K562 (cell line): ENCODE measurements around the gene NAXE. TPM values are rescaled to one million over a fixed set of nuclear protein-coding genes. Genes with fewer than 3 reads are reported as not detected.

Experiments used
- ATAC-seq: fragments of 200-7000 bp; cut with Tn5 transposase; 3 replicates; pipeline ENCODE4 v1.9.1; 2020; ENCODE audit warnings: moderate library complexity
- BruUV-seq: library from RNA; stranded (reverse); fragments of 400-500 nt; replicated peaks from 2 replicates; lab custom pipeline; 2021; lab: Mats Ljungman, UMichigan
- CTCF ChIA-PET: fragments of 300-600 bp; formaldehyde crosslinking; extraction: SDS; loops from one replicate; lab custom pipeline; 2021; ENCODE audit warnings: low intra/inter-chr PET ratio; lab: Yijun Ruan, JAX
- POLR2A ChIA-PET: fragments of 300-600, 350-650 bp; sonication (Branson Sonifier 250); formaldehyde crosslinking; extraction: SDS; loops from one replicate; lab custom pipeline; 2021; ENCODE audit warnings: antibody characterized with exemption, inconsistent platforms; lab: Yijun Ruan, JAX
- DNase-seq, 4 experiments: peaks; one replicate each; pipeline versions ENCODE4 v3.0.0 to v3.0.0-alpha.2; 2011 to 2018; ENCODE audit warnings: low spot score in 3 of 4, mixed read lengths in 3 of 4; ENCODE audit errors: extremely low read depth in 1 of 4
- FAIRE-seq: peaks from 2 replicates; lab custom pipeline; 2011; peaks lifted over from hg19 to GRCh38; lab: Jason Lieb, UNC
- H2AFZ ChIP-seq: 2 replicates; pipeline ENCODE4 v1.6.0; 2011; ENCODE audit warnings: low read depth, low read length, control low read depth, inconsistent platforms
- H3K27ac ChIP-seq: fragments of 200-600 bp; 3 replicates; pipeline ENCODE4 v1.8.0; 2011; ENCODE audit warnings: low read depth, mild to moderate bottlenecking, control low read depth, inconsistent platforms, low read length, moderate library complexity, mixed read lengths; ENCODE audit errors: extremely low read depth
- H3K27me3 ChIP-seq, 2 experiments: fragments of 300-600 bp in 1 of 2; 2 replicates in 1 of 2; 3 replicates in 1 of 2; pipeline versions ENCODE4 v1.6.0 to v1.8.0; 2011; ENCODE audit warnings: inconsistent platforms in 2 of 2, low read length in 2 of 2, mild to moderate bottlenecking in 1 of 2, mixed read lengths in 1 of 2, moderate library complexity in 1 of 2; ENCODE audit not compliant: control insufficient read depth in 2 of 2, insufficient read depth in 2 of 2
- H3K36me3 ChIP-seq: fragments of 300-600 bp; 3 replicates; pipeline ENCODE4 v1.8.0; 2011; ENCODE audit warnings: mild to moderate bottlenecking, low read length, inconsistent platforms; ENCODE audit not compliant: control insufficient read depth, insufficient read depth
- H3K4me1 ChIP-seq, 2 experiments: fragments of 200-600 bp in 1 of 2; replicated peaks in 1 of 2; 2 replicates in 1 of 2; 3 replicates in 1 of 2; pipeline versions ENCODE4 v1.5.1 to v1.8.0; 2011; ENCODE audit warnings: inconsistent platforms in 2 of 2, low read length in 2 of 2, mild to moderate bottlenecking in 1 of 2, mixed read lengths in 1 of 2, moderate library complexity in 1 of 2; ENCODE audit not compliant: control insufficient read depth in 2 of 2, insufficient read depth in 2 of 2
- H3K4me2 ChIP-seq: 2 replicates; pipeline ENCODE4 v1.6.1; 2011; ENCODE audit warnings: low read length, control low read depth, inconsistent platforms, mixed read lengths; ENCODE audit not compliant: insufficient read depth
- H3K4me3 ChIP-seq: fragments of 200-600 bp; sonication (generic), shearing (Covaris generic); 2 replicates; pipeline ENCODE4 v1.5.1; 2016; ENCODE audit warnings: control low read depth, inconsistent platforms
- H3K79me2 ChIP-seq: fragments of 200-600 bp; 3 replicates; pipeline ENCODE4 v1.8.0; 2011; ENCODE audit warnings: low read length, inconsistent platforms; ENCODE audit not compliant: control insufficient read depth, insufficient read depth
- H3K9ac ChIP-seq, 2 experiments: 2 replicates each; pipeline versions ENCODE4 v1.6.0 to v1.6.1; 2011; ENCODE audit warnings: low read depth in 2 of 2, low read length in 2 of 2, control low read depth in 1 of 2, inconsistent platforms in 1 of 2, mild to moderate bottlenecking in 1 of 2, mixed read lengths in 1 of 2; ENCODE audit not compliant: insufficient read depth in 1 of 2
- H3K9me1 ChIP-seq: one replicate; pipeline ENCODE4 v1.6.0; 2011; ENCODE audit warnings: inconsistent platforms, mild to moderate bottlenecking, low read length, moderate library complexity; ENCODE audit not compliant: control insufficient read depth, insufficient read depth
- H3K9me3 ChIP-seq: replicated peaks from 2 replicates; pipeline ENCODE4 v1.5.1; 2011; ENCODE audit warnings: low read depth, low read length, inconsistent platforms; ENCODE audit not compliant: control insufficient read depth, insufficient read depth
- H4K20me1 ChIP-seq: replicated peaks from 2 replicates; pipeline ENCODE4 v1.6.1; 2011; ENCODE audit warnings: low read length, inconsistent platforms, mixed read lengths; ENCODE audit not compliant: control insufficient read depth, insufficient read depth
- HNRNPH1 ChIP-seq: fragments of 200-400 bp; formaldehyde crosslinking; optimal IDR thresholded peaks from 2 replicates; pipeline ENCODE3; 2017; ENCODE audit warnings: low read depth, mild to moderate bottlenecking, low read length, moderate library complexity
- MCM3 ChIP-seq: fragments of 450-650 bp; IDR thresholded peaks from 2 replicates; pipeline ENCODE4 v1.6.1; 2016
- MGA ChIP-seq: fragments of 450-650 bp; IDR thresholded peaks from 2 replicates; pipeline ENCODE4 v1.6.1; 2016; ENCODE audit warnings: mild to moderate bottlenecking, moderate library complexity
- MYNN ChIP-seq, 2 experiments: sonication (generic); formaldehyde crosslinking in 1 of 2; IDR thresholded peaks; 2 replicates each; pipeline versions ENCODE4 v1.5.0 to v1.6.1; 2016 to 2020; ENCODE audit warnings: antibody characterized with exemption in 1 of 2, missing genetic modification reagents in 1 of 2
- NCOA2 ChIP-seq, 2 experiments: fragments of 450-650 bp; IDR thresholded peaks; 2 replicates each; pipeline ENCODE4 v1.6.1; 2018; ENCODE audit warnings: mild to moderate bottlenecking in 2 of 2, moderate library complexity in 1 of 2; ENCODE audit not compliant: partially characterized antibody in 2 of 2
- POLR2B ChIP-seq: fragments of 450-650 bp; IDR thresholded peaks from 2 replicates; pipeline ENCODE4 v1.6.1; 2018; ENCODE audit warnings: low read depth; ENCODE audit not compliant: partially characterized antibody
- PTRF ChIP-seq: fragments of 450-650 bp; IDR thresholded peaks from 2 replicates; pipeline ENCODE4 v1.6.1; 2016; ENCODE audit warnings: mild to moderate bottlenecking, missing genetic modification characterization, missing compliant biosample characterization
- TBP ChIP-seq: optimal IDR thresholded peaks from 2 replicates; pipeline ENCODE3; 2011; ENCODE audit warnings: low read depth, low read length, improper control_type of control experiment
- XRCC5 ChIP-seq: fragments of 200-400 bp; formaldehyde crosslinking; IDR thresholded peaks from 2 replicates; pipeline ENCODE4 v1.6.1; 2017; ENCODE audit warnings: low read depth, mild to moderate bottlenecking, low read length
- WGBS: fragments of 100-300 bp; shearing (Covaris generic); methylation state at CpG from one replicate; pipeline ENCODE4 v1.1.6; 2016; ENCODE audit warnings: low coverage, mixed read lengths; ENCODE audit not compliant: insufficient coverage; ENCODE audit errors: missing lambda C conversion rate; 5-methylcytosine and 5-hydroxymethylcytosine counted together
- in situ Hi-C: fragments of 300-500 bp; cut with MboI; formaldehyde crosslinking; loops from 4 replicates; pipeline ENCODE4 v1.15.0; 2018; ENCODE audit warnings: inconsistent platforms, mixed read lengths
- intact Hi-C: fragments of 100-400 bp; cut with micrococcal nuclease; formaldehyde crosslinking; loops from 2 replicates; pipeline ENCODE4 v1.14.2; 2022
- polyA plus RNA-seq, 8 experiments: library from polyadenylated mRNA; depleted of rRNA in 4 of 8; stranded (reverse) in 5 of 8; unstranded in 3 of 8; fragments of >200 nt; fragmentation: Nextera tagmentation in 2 of 8; fragmentation: Illumina TruSeq in 1 of 8; extraction: Ambion mirVana in 2 of 8; extraction: Trizol in 1 of 8; gene quantifications; 2 replicates each; pipeline versions ENCODE4 v1.2.1 to v1.2.3, GENCODE V29; 2011 to 2014; ENCODE audit warnings: inconsistent platforms in 1 of 8, missing spikeins in 1 of 8
- total RNA-seq, 7 experiments: library from RNA; depleted of rRNA in 6 of 7; stranded (reverse); fragments of >200 nt in 6 of 7; fragmentation: Illumina TruSeq in 2 of 7; extraction: Trizol in 2 of 7; gene quantifications; 2 replicates each; pipeline versions ENCODE4 v1.2.1 to v1.2.3, GENCODE V29; 2011 to 2021; ENCODE audit warnings: low replicate concordance in 1 of 7
- TF ChIP-seq, protein P1 (sequence below): IDR thresholded peaks from 2 replicates; pipeline ENCODE4 v1.6.1; 2012; ENCODE audit warnings: low read depth, low read length, improper control_type of control experiment, borderline replicate concordance

NAXE gene
- total and polyA plus RNA-seq, 9 of the 15 experiments (the other 6 are each of a cell fraction or from before 2014, with no cell fraction given): 27.3 to 137 (median 90.0) TPM

DNA sequence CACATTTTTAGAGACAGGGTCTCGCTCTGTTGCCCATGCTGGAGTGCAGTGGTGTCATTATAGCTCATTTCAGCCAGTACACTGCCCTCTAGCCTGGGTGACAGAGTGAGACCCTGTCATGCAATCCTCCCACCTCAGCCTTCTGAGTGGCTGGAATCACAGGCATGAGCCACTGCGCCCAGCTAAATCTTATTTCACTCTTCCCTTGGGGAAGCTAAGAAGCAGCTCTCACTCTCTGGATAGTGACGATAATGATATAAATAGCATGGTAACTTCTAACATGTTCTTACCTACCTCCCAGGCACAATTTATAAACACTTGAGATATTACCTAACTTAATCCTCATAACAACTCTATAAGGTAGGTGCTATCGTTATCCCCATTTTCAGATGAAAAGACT, 44.1 kb upstream of the NAXE start:
- Histone ChIP-seq H4K20me1 (no peaks in the 10 kb centered on the region), H3K79me2 (no peaks in the 10 kb centered on the region), H3K36me3 (peaks cover 35% of the 10 kb centered on the region; the same call in 2 of the 3 replicates), H3K9me1 (no peaks in the 10 kb centered on the region), H3K4me3 (no peak overlapping the region), H3K27ac (no peak overlapping the region), H3K9ac (no peak overlapping the region), H3K4me2 (no peak overlapping the region), H2AFZ (no peak overlapping the region), H3K4me1 (no peaks in the 10 kb centered on the region), H3K9me3 (no peaks in the 10 kb centered on the region), H3K27me3 (no peaks in the 10 kb centered on the region)
- POLR2A ChIA-PET: interaction anchor here (0.6 kb wide), 2 partner anchors 50 to 97 kb away, joined by 3 to 4 read pairs; no protein-coding TSS in a partner anchor
- BruUV-seq: no TSS peak
- CTCF ChIA-PET: no interaction called here
- no peak for FAIRE-seq
- no peak for ATAC-seq
- intact Hi-C loops: loop anchor here (10.0 kb wide), 1 partner anchor 63 kb away; no protein-coding TSS in a partner anchor
- no peak for DNase-seq
- 77% methylated on average over 4 of the region's 4 CpGs for WGBS
- in situ Hi-C loops: no loop called here
- TF ChIP-seq NCOA2 (IDR thresholded peaks at IDR 0.05; ENCODE audit: partially characterized antibody in 2 of 2): no peak
- TF ChIP-seq XRCC5: no peak
- TF ChIP-seq HNRNPH1: no peak
- no peak for TF ChIP-seq TBP
- no peak for TF ChIP-seq MCM3
- TF ChIP-seq PTRF: no peak
- TF ChIP-seq, protein P1, sequence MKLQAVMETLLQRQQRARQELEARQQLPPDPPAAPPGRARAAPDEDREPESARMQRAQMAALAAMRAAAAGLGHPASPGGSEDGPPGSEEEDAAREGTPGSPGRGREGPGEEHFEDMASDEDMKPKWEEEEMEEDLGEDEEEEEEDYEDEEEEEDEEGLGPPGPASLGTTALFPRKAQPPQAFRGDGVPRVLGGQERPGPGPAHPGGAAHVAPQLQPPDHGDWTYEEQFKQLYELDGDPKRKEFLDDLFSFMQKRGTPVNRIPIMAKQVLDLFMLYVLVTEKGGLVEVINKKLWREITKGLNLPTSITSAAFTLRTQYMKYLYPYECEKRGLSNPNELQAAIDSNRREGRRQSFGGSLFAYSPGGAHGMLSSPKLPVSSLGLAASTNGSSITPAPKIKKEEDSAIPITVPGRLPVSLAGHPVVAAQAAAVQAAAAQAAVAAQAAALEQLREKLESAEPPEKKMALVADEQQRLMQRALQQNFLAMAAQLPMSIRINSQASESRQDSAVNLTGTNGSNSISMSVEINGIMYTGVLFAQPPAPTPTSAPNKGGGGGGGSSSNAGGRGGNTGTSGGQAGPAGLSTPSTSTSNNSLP: no peak
- TF ChIP-seq MGA: no peak
- TF ChIP-seq MYNN (IDR thresholded peaks at IDR 0.05): no peak
- no peak for TF ChIP-seq MYNN (CRISPR knock-in tag; IDR thresholded peaks at IDR 0.05)
- TF ChIP-seq POLR2B: no peak
